Muscle layer of colon (tissue), 2 donors: ENCODE measurements around the gene METRN.

Experiments
- H3K27ac ChIP-seq: one replicate; pipeline ENCODE4 v1.7.0; 2013; ENCODE audit warnings: low read depth, mild to moderate bottlenecking, low read length, moderate library complexity
- H3K27me3 ChIP-seq, 2 donors: one replicate each; pipeline ENCODE4 v1.7.0; 2013; ENCODE audit warnings: low read length in 2 of 2, mild to moderate bottlenecking in 2 of 2; ENCODE audit not compliant: insufficient read depth in 2 of 2, control insufficient read depth in 1 of 2
- H3K36me3 ChIP-seq: one replicate; pipeline ENCODE4 v1.7.0; 2013; ENCODE audit warnings: mild to moderate bottlenecking, low read length; ENCODE audit not compliant: insufficient read depth
- H3K4me1 ChIP-seq: one replicate; pipeline ENCODE4 v1.7.0; 2013; ENCODE audit warnings: mild to moderate bottlenecking, low read length; ENCODE audit not compliant: insufficient read depth
- H3K4me3 ChIP-seq, 2 donors: one replicate each; pipeline ENCODE4 v1.7.0; 2013; ENCODE audit warnings: low read length in 2 of 2, low read depth in 1 of 2, mild to moderate bottlenecking in 1 of 2, moderate library complexity in 1 of 2
- H3K9ac ChIP-seq: one replicate; pipeline ENCODE4 v1.7.0; 2013; ENCODE audit warnings: low read length
- H3K9me3 ChIP-seq: one replicate; pipeline ENCODE4 v1.7.0; 2013; ENCODE audit warnings: mild to moderate bottlenecking, low read length
- donor health status: abdominal sarcoma.
- donor health status: Adenocarcinoma of cecum.

Gene METRN

DNA sequence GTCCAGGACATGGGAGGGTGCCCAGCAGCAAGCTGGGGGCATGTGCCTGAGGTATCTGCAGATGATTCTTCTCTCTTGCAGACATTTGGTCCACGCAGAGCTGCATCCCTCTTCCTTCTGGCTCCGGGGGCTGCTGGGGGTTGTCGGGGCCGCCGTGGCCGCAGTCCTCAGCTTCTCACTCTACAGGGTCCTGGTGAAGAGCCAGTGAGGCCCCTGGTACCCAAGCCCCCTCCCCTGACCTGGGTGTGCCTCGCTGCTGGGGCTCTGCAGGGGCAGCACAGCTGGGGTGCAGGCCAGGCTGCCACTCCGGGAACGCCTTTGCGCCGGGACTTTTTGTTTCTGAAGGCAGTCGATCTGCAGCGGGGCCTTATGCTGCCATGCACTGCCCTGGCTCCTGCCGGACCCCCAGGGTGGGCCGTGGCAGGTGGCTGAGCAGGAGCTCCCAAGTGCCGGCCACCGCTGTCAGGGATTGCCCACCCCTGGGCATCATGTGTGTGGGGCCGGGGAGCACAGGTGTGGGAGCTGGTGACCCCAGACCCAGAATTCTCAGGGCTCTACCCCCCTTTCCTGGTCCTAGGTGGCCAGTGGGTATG, 41.4 kb upstream of the METRN start:
- H3K36me3 ChIP-seq: peaks cover 32% of the 10 kb centered on the region
- H3K4me3 ChIP-seq: no peak overlapping the region
- H3K9ac ChIP-seq: no peak overlapping the region
- peaks cover 18% of the 10 kb centered on the region for H3K4me1 ChIP-seq
- no peaks in the 10 kb centered on the region for H3K9me3 ChIP-seq
- no peak overlapping the region for H3K27ac ChIP-seq
- H3K27me3 ChIP-seq: peaks cover 0 to 4% of the 10 kb centered on the region in 2 donors

DNA sequence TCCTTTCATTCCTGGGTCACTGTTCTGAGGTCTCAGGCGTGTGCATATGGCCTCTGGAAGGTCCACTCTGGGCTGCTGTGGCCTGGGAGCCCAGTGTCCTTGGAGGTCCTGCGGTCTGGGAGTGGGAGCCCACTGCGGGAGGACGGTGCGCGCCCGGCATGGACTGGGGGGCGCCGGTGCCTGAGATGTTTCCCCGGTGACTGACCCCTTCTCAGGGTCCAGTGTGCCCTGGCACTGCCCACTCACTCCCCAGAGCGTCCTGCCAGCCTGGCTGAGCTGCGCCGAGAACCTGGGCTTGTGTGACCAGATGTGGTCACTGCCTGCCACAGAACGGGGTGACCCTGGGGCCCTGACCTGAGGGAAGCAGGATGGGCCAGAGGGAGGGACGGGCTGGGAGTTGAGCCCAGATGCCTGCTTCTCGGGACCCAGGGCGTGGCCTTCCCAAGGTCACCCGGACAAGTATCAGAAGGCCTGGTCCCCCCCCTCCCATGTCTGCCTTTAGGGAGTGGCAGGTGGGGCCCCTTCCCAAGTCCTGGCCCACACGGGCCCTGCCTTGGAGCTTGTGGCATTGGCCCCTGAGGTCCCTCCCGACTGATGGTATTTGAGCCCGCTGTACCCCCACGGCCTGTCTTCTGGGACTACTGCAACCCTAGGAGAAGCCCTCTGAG, 40.6 kb upstream of the METRN start:
- Histone ChIP-seq H3K27me3 (peaks cover 0 to 4% of the 10 kb centered on the region in 2 donors), H3K4me3 (no peak overlapping the region), H3K36me3 (peaks cover 32% of the 10 kb centered on the region), H3K9me3 (no peaks in the 10 kb centered on the region), H3K4me1 (peaks cover 9% of the 10 kb centered on the region), H3K27ac (no peak overlapping the region), H3K9ac (no peak overlapping the region)

DNA sequence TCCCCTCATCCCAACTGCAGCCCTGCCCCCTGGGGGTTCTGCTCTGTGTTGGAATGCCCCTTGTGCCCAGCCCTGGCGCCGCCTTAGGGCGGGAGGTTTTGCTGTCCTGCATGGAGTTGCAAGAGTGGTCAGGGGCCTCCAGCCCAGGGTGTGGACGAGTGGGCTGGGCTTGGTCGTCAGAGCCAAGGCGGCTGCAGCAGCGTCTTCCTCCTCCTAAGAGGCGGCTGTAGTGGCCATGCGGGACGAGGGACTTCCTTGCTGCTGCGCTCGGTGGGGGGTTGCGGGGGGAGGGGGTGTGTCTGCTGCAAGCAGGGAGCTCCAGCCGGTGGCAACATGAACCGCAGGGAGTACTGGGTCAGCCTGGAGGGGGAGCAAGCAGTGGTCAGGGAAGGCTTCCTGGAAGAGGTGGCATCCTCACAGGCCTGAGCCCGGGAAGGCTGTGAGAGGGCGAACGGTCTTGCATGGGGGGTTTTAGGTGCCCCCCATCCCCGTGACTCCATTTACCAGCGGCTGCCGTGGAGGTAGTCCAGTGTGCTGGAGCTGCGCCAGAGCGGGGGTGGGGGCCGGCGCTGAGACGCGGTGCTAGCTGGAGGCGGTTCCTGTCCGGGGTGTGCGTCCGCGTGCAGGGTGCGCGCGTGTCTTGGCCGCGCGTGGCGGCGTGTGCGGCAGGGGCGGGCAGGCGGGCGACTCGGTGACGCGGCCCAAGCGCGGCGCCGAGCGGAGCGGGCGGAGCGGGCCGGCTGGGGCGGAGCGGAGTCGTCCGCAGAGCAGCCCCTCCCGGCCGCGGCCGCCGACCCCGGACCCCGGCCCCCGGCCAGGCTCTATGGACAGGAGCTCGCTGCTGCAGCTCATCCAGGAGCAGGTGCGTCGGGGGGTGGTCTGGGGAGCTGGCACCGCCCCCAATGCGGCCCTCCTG, 39.7 kb upstream of the METRN start, which contains the start of gene RHBDL1:
Gene RHBDL1 (plus strand): TSS at position 704 of the 916 bp plus-strand sequence. CDS start 120 bp downstream, at position 824.
- Histone ChIP-seq H3K9me3 (no peaks in the 10 kb centered on the region), H3K36me3 (peaks cover 25% of the 10 kb centered on the region), H3K27ac (peak within 1 kb of the TSS; percentile 19), H3K4me3 (no peak within 1 kb of the TSS), H3K27me3 (peaks cover 0 to 4% of the 10 kb centered on the region in 2 donors), H3K4me1 (peaks cover 8% of the 10 kb centered on the region), H3K9ac (no peak within 1 kb of the TSS)

DNA sequence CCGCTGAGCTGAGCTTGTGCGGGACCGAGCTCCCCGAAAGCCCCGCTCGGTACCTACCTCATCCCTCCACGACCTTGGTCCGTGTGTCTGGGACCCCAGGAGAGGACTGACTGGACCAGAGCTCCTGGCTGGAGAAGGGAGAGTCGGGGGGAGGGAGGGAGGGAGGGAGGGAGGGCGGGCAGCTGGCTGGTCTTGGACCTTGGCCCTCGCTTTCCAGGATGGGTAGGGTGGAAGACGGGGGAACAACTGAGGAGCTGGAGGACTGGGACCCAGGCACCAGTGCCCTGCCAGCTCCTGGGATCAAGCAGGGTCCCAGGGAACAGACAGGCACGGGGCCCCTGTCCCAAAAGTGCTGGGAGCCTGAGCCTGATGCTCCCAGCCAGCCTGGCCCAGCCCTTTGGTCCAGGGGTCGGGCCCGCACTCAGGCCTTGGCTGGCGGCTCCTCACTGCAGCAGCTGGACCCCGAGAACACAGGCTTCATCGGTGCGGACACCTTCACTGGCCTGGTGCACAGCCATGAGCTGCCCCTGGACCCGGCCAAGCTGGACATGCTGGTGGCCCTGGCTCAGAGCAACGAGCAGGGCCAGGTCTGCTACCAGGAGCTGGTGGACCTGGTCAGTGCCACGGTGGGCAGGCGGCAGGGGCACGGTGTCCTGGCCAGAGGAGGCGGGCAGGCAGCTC, 38.9 kb upstream of the METRN start:
- H3K27ac ChIP-seq: no peak overlapping the region
- H3K4me3 ChIP-seq: no peak overlapping the region

DNA sequence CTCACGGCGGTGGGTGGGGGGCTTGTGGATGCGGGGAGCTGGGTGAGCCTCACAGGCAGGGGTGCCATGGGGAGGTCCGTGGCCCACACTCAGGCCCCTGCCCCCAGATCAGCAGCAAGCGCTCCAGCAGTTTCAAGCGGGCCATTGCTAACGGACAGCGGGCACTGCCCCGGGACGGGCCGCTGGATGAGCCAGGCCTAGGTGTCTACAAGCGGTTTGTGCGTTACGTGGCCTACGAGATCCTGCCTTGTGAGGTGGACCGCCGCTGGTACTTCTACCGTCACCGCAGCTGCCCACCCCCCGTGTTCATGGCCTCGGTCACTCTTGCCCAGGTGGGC, 38.4 kb upstream of the METRN start:
- no peak overlapping the region for H3K27ac ChIP-seq
- no peaks in the 10 kb centered on the region for H3K9me3 ChIP-seq
- H3K4me3 ChIP-seq: no peak overlapping the region

More for the DNA sequence above, 38.9 kb upstream of the METRN start:
- H3K9ac ChIP-seq: no peak overlapping the region
- peaks cover 0 to 4% of the 10 kb centered on the region in 2 donors for H3K27me3 ChIP-seq
- peaks cover 11% of the 10 kb centered on the region for H3K4me1 ChIP-seq
- peaks cover 19% of the 10 kb centered on the region for H3K36me3 ChIP-seq
- no peaks in the 10 kb centered on the region for H3K9me3 ChIP-seq

DNA sequence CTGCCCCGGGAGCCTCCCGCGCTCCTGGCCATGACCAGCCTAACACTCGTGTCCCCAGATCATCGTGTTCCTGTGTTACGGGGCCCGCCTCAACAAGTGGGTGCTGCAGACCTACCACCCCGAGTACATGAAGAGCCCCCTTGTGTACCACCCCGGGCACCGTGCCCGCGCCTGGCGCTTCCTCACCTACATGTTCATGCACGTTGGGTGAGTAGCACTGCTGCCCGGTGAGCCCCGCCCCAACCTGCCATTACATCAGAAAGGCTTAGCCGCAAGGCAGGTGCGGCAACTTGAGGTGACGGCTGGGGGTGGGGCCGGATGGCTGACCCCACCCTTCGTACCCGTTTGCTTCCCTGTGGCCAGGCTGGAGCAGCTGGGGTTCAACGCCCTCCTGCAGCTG, 38.0 kb upstream of the METRN start:
- H3K27me3 ChIP-seq: peaks cover 0 to 4% of the 10 kb centered on the region in 2 donors
- no peak overlapping the region for H3K27ac ChIP-seq
- no peak overlapping the region for H3K9ac ChIP-seq
- H3K4me3 ChIP-seq: no peak overlapping the region
- peaks cover 20% of the 10 kb centered on the region for H3K4me1 ChIP-seq
- H3K36me3 ChIP-seq: peaks cover 19% of the 10 kb centered on the region
- H3K9me3 ChIP-seq: no peaks in the 10 kb centered on the region

More for the DNA sequence above, 38.4 kb upstream of the METRN start:
- Histone ChIP-seq H3K36me3 (peaks cover 17% of the 10 kb centered on the region), H3K4me1 (peaks cover 16% of the 10 kb centered on the region), H3K27me3 (peaks cover 0 to 4% of the 10 kb centered on the region in 2 donors), H3K9ac (no peak overlapping the region)

DNA sequence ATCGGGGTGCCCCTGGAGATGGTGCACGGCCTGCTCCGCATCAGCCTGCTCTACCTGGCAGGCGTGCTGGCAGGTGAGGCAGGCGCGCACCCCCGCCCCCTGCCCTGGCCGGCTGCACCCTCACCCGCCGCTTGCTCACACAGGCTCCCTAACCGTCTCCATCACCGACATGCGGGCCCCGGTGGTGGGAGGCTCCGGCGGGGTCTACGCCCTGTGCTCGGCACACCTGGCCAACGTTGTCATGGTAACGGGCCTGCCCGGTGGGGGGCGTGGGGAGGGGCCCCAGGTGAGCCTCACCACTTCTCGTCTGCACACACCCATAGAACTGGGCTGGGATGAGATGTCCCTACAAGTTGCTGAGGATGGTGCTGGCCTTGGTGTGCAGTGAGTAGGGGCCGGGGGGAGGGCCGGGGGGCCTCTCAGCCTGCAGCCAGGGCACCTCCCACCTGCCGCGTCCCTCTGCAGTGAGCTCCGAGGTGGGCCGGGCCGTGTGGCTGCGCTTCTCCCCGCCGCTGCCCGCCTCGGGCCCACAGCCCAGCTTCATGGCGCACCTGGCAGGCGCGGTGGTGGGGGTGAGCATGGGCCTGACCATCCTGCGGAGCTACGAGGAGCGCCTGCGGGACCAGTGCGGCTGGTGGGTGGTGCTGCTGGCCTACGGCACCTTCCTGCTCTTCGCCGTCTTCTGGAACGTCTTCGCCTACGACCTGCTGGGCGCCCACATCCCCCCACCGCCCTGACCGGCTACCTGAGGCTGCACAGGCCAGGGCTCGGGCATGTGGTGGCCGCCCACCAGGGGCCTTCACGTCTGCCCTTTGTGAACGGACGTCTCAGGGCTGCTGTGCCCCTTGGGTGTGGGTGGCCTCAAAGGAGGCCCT, 37.4 kb upstream of the METRN start:
- H3K27ac ChIP-seq: no peak overlapping the region
- H3K27me3 ChIP-seq: peaks cover 0 to 4% of the 10 kb centered on the region in 2 donors
- H3K9me3 ChIP-seq: no peaks in the 10 kb centered on the region
- H3K4me3 ChIP-seq: no peak overlapping the region
- H3K9ac ChIP-seq: no peak overlapping the region
- peaks cover 19% of the 10 kb centered on the region for H3K36me3 ChIP-seq
- peaks cover 26% of the 10 kb centered on the region for H3K4me1 ChIP-seq

DNA sequence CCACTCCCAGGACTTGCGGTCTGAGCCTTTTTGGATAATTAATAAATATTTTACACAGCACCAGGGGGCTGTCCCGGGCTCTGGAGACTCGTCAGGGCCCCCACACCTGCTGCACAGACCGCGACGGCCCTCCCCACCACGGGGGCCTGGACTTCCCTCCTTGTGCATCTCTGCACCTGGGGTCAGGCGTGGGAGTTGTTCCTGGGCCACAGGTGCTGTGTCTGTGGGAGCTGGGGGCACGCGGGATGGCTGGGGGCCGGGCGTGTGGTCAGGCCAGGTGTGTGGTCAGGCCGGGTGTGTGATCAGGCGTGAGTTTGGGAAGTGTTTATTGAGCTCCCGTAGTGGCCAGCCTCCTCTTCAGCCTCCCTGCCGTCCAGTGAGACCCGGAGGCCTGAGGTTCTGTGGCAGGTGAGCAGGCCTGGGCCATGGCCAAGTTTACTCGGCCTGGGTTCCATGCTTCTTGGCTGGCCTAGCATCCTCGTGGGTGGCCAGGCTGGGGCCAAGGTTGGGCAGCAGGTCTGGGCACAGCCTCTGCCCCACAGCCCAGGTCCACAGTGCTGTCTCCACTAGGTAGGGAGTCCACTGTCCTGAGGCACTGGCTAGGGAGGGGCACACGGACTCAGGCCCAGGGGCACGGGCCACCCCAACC, 36.6 kb upstream of the METRN start:
- Histone ChIP-seq H3K36me3 (peaks cover 20% of the 10 kb centered on the region), H3K9ac (no peak overlapping the region), H3K9me3 (no peaks in the 10 kb centered on the region), H3K4me3 (no peak overlapping the region), H3K27me3 (peaks cover 0 to 4% of the 10 kb centered on the region in 2 donors), H3K4me1 (peaks cover 32% of the 10 kb centered on the region), H3K27ac (no peak overlapping the region)

DNA sequence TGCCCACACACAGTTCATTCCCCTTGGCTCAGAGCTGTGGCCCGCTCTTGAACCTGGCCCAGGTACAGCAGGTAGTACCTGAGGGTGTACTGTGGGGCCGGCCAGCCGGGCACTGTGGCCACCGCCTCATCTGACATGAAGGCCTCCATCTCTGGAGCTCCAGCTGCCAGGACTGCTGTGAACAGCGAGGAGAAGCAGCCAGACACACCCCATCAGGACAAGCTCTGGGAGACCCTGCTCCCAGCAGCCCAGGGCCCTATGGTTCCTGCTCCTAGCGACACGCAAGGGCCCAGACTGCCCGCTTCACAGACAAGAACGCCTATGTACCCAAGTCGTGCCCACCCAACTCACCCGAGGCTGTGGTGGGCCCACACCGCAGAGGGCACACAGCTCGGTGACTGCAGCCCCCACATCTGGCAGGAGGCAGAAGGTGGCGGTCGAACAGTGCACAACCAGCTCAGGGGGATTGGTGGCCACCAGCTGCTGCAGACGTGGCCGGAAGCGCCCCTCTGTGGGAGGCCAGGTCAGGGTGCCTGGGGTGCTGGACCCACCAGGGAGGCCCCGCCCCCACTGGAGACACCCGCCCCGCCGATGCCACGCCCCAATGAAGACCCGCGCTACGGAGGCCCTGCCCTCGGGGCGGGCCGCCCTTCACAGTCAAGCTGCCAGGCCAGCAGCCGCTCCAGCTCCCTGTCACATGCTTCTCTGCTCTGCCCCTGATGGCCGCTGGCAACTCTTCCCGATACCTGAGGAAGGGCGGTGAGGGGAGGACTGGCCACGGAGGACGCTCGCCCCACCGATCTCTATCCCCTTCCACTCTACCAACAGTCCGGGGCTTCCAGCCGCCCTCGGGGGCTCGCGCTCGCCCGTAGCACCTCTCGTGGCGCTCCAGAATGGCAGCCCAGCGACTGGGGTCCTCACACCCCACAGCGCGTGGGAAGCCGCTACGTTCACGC, 35.8 kb upstream of the METRN start:
- Histone ChIP-seq H3K27me3 (peaks cover 0 to 4% of the 10 kb centered on the region in 2 donors), H3K4me3 (peak overlapping the region; percentile 36 to 43), H3K36me3 (peaks cover 20% of the 10 kb centered on the region), H3K9me3 (no peaks in the 10 kb centered on the region), H3K9ac (no peak overlapping the region), H3K4me1 (peaks cover 34% of the 10 kb centered on the region), H3K27ac (peak overlapping the region; percentile 61)
